Measurements from ENCODE around the gene CALR.
A peak's percentile ranks its signal among the peaks of the same experiment; 100 is the strongest.
"Not testable (repeated sequence)": the region's sequence is repeated elsewhere in the genome, so short reads cannot be mapped to it uniquely, and the experiment has no call there.

Gene CALR

DNA sequence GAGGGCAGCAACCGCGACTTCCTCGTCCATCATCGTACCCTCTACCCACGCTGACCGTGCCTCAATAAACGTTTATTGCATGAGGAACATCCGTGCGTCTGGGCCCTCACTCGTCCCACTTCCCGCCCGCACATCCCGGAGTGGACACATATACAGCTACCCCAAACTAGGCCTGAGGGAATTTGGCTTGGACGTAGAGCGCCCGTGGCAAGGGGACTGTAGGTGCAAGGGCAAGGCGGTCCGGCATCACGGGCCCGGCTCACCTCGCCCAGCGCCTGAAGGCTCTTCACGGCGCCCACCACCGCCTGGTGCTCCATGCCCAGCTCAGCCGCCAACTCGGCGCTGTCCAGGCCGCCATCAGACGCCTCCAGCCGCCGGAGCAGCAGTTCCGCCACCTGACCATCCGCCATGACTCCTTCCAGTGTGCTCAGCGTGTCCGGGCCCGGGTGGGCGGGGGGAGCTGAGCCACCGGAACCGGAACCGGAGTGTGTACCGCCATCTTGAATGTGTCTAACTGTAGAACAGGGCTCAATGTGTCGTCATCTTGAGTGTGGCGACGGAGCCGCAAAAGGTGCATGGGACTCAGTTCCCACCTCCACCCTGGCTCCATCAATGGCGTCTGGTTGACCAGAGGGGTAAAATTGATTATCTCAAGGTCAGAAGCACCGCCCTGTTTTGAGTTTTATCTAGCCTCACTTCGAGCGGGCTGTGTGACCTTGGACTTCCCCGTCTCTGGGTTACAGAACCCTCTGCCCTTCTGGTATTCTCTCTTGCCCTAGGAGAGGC is 4.9 kb upstream of the CALR start, which contains the start of gene FARSA:
Gene FARSA (minus strand): TSS at position 425 of the 786 bp plus-strand sequence. CDS start 15 bp downstream, at position 410.
- peak; percentile 73 to 90 for DNase-seq (ENCODE audit: low read depth in 1 of 2, low spot score in 1 of 2)

DNA sequence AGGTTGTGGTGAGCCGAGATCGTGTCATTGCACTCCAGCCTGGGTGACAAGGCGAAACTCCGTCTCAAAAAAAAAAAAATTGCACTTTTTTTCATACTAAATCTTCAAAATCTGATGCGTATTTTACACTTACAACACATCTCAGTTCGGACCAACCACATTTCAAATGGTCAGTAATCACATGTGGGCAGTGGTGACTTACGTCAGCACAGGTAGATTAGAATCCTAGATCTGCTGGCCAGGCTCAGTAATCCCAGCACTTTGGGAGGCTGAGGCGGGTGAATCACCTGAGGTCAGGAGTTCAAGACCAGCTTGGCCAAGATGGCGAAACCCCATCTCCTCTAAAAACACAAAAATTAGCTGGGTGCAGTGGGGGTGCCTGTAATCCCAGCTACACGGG is 3.3 kb upstream of the CALR start:
- DNase-seq (ENCODE audit: low read depth in 1 of 2, low spot score in 1 of 2) = no peak

DNA sequence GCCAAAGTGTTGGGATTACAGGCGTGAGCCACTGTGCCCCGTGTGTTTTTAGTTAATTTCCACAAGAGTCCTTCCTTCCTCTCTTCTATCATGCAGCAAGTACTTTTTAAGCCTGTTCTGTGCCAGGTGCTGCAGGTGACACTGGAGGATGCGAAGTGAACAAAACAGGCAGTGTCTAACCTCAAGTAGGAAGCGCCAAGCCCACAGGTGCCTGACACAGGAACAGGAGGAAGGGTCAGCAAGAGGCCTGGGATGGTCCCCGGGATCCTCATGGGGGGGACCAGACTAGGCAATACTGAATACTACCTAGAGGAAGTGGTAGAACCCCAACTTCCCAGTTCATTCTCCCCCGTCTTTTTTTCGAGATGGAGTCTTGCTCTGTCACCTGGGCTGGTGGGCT is 1.8 kb upstream of the CALR start:
- no peak for DNase-seq (ENCODE audit: low read depth in 1 of 2, low spot score in 1 of 2)

DNA sequence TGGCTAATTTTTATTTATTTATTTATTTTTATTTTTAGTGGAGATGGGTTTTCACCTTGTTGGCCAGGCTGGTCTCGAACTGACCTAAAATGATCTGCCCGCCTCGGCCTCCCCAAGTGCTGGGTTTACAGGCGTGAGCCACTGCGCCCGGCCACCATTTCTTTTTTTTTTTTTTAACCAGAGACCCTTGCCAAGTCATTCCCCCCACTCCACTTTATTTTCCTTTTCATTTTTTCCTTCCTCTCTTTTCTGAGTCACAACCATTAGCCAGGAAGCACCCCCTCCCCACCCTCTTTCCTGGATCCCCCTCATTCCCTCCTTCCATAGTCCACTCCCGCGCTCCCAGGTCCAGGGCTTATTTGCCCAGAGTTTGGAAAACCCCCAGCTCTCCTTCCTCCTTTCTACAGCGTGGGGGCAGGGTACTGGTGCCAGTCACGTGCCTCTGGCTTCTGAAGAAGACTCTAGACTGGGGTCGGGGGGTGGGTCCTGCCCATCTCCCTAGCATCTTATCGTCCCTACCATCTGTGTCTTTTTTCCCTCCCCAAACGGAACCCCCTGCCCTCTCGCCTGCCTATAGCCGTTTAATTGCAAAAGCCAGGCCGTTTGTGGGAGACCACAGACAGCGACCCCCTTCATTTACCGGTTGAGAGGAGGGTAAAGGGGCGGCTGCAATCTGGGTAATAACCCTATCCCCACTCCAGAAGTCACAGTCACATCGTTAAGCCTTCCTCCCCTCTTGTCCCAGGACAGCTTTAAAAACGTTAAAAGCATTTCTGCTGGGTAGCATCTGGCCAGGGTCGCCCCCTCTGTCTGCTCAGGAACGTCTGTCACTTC is 1.1 kb upstream of the CALR start:
- no peak for DNase-seq (ENCODE audit: low read depth in 1 of 2, low spot score in 1 of 2)

DNA sequence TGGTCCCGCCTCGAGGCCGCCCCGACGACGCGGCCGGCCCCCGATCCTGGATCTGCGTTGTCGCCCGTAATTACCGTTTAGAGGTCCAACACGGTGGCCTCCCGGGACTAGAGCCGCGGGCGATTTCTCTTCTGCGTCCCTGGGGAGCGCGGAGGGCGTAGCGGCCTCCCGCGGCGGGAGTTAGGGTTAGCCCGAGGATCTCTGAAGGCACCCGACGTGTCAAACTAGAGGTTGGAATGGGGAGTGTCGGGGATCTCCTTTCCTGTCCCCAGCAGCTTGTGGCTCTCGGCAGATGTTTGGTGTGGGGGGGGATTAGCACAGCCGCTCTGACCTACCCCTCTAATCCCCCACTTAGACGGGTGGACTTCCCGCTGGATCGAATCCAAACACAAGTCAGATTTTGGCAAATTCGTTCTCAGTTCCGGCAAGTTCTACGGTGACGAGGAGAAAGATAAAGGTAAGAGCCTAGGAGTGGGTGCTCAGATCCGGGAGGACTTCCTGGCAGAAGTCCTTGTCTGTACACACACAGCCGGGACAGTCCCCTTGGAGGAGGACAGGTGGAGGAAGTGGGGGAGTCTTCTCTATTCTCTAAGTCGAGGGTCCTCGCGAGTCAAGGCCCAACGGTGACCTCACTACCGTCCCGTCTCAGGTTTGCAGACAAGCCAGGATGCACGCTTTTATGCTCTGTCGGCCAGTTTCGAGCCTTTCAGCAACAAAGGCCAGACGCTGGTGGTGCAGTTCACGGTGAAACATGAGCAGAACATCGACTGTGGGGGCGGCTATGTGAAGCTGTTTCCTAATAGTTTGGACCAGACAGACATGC is 581 bp downstream of the CALR start:
- DNase-seq (ENCODE audit: low read depth in 1 of 2, low spot score in 1 of 2) = no peak

DNA sequence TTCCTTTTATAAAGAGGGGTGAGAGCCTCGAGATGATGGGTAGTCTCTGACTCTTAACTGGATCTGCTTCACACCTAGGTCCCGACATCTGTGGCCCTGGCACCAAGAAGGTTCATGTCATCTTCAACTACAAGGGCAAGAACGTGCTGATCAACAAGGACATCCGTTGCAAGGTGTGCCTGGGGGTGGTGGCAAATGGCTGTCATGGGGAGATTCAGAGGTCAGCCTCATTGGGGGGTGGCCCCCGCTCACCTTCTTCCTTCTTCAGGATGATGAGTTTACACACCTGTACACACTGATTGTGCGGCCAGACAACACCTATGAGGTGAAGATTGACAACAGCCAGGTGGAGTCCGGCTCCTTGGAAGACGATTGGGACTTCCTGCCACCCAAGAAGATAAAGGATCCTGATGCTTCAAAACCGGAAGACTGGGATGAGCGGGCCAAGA is 1.6 kb downstream of the CALR start:
- no peak for DNase-seq (ENCODE audit: low read depth in 1 of 2, low spot score in 1 of 2)

DNA sequence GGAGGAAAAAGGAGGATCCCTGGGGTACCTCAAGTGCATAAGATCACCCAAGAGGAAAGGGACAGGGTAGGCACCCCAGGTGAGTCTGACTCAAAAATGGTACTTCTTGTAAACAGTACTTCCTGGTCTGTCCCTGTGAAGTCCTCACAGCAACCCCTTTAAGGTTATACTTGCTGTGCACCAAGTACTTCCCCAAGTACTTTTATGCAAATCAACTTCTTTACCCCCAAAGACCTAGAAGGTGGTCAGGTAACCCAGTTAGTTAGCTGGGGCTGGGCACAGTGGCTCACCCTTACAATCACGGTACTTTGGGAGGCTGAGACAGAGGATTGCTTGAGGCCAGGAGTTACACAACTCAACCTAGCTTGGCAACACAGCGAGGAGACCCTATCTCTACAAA is 2.5 kb downstream of the CALR start:
- no peak for DNase-seq (ENCODE audit: low read depth in 1 of 2, low spot score in 1 of 2)

DNA sequence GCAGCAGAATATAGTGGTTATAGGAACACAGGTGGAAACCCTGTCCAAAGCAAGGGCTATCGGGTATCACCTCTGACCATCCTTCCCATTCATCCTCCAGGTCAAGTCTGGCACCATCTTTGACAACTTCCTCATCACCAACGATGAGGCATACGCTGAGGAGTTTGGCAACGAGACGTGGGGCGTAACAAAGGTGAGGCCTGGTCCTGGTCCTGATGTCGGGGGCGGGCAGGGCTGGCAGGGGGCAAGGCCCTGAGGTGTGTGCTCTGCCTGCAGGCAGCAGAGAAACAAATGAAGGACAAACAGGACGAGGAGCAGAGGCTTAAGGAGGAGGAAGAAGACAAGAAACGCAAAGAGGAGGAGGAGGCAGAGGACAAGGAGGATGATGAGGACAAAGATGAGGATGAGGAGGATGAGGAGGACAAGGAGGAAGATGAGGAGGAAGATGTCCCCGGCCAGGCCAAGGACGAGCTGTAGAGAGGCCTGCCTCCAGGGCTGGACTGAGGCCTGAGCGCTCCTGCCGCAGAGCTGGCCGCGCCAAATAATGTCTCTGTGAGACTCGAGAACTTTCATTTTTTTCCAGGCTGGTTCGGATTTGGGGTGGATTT is 5.1 kb downstream of the CALR start:
- DNase-seq (ENCODE audit: low read depth in 1 of 2, low spot score in 1 of 2) = no peak

DNA sequence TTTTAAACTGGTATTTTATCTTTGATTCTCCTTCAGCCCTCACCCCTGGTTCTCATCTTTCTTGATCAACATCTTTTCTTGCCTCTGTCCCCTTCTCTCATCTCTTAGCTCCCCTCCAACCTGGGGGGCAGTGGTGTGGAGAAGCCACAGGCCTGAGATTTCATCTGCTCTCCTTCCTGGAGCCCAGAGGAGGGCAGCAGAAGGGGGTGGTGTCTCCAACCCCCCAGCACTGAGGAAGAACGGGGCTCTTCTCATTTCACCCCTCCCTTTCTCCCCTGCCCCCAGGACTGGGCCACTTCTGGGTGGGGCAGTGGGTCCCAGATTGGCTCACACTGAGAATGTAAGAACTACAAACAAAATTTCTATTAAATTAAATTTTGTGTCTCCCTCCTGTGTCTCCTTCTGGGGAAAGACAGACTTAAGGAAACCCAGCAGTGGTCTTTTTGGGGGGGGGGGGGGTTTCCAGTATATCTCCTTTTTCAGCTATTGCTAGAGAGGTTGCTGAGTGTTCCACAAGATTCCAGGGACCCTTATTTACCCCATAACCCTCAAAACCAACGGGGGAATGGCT is 5.8 kb downstream of the CALR start:
- DNase-seq (ENCODE audit: low read depth in 1 of 2, low spot score in 1 of 2) = no peak

DNA sequence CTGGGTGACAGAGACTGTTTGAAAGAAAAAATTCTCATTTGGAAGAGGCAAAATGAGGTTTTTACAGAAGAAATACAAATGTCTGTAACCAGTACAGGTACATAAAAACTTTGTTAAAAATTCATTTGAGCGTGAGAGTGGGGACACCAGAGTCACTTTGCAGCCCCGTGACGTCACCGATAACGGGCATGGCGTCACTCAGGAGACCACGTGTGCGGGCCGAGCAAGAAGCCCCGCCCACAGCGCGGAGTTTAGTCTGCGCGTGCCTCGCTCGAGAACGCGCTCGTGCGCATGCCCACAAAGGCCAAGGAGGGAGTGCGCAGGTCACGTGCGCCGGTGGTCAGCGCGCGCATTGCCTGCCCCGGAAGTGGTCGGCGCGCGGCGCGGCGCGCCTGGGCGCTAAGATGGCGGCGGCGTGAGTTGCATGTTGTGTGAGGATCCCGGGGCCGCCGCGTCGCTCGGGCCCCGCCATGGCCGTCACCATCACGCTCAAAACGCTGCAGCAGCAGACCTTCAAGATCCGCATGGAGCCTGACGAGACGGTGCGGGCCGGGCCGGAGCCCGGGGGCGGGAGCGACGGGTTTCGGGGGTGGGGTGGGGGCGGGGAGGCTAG is 7.2 kb downstream of the CALR start, which contains the start of gene RAD23A:
Gene RAD23A (plus strand): TSS at position 384 of the 613 bp plus-strand sequence. CDS start 87 bp downstream, at position 471.
- DNase-seq (ENCODE audit: low read depth in 1 of 2, low spot score in 1 of 2) = peak; percentile 97

DNA sequence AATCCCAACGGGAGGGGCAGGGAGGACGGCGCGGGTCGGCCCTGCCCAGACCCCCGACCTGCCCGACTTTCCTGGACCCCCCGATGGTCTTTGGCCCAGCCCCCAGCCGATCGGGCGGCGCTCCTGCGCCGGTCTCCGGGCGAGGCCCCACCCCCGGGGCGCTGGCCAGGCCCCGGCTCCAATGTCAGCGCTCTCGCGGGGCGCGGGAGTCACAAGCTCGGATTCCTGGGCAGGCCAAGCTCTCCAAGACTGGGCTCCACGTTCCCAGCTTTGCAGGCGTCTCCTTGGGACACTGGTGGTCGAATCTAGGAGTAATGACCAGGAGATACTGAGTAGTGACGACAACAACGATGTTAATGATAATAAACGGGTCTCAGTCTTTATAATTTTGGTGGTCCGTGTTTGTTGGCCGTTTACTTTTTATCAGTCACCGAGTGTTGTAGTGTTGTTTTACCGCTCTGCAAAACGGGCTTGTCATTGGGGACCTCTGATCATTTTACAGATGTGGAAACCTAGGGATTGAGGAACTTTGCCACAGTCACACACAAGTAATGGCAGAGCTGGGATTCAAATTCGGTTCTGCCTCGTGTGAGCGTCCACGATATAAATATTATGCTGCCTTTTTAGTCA is 7.8 kb downstream of the CALR start:
- DNase-seq (ENCODE audit: low read depth in 1 of 2, low spot score in 1 of 2) = peak in 1 of 2 donors; percentile 34

DNA sequence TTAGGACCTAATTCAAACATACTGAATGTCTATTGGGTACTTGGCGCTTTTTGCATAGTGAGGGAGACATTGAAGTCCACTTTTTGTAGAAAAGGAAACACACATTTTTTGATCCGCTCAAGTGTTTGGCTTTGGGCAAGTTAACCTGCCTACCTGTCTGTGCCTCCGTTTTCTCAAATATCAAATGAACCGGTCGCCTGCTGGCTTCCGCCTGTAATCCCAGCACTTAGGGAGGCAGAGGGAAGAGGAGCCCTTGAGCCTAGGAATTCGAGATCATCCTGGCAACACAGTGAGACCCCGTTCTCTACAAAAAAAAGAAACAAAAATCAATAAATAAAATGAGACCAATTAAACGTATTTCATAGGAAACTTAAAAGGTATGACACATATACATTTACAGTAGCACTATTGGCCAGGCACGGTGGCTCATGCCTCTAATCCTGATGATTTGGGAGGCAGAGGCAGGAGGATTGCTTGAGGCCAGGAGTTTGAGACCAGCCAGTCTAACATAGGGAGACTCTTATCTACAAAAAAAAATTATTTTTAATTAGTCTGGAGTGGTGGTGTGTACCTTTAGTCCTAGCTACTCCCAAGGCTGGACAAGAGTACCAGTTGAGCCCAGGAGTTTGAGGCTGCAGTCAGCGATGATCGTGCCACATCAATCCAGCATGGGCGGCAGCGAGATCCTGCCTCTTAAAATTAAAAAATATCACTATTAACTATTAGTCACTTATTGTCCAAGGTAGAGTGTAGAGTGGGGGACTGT is 8.5 kb downstream of the CALR start:
- DNase-seq (ENCODE audit: low read depth in 1 of 2, low spot score in 1 of 2) = no peak

DNA sequence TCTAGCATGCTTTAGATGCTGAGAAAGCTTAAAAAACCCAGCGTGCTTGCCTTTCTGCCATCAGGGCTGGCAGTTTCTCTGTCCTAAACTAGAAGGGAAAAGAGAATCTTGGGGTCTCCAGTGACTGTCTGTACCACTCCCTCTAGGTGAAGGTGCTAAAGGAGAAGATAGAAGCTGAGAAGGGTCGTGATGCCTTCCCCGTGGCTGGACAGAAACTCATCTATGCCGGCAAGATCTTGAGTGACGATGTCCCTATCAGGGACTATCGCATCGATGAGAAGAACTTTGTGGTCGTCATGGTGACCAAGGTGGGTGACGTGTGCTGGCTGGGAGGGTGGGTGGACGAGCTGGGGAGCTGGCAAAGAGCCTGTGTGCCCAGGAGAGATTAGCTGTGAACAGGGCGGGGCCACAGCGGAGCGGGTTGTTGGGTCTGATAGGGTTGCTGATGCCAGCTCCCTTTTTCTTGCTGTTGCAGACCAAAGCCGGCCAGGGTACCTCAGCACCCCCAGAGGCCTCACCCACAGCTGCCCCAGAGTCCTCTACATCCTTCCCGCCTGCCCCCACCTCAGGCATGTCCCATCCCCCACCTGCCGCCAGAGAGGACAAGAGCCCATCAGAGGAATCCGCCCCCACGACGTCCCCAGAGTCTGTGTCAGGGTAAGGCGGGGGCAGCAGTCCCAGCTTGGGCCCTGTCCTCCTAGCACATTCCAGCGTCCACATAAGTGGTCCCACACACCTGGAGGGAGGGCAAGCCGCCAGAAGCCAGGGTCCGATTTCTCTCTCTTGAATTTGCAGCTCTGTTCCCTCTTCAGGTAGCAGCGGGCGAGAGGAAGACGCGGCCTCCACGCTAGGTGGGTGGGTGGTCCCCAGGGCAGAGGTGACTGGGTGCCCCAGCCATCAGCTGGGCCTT is 9.5 kb downstream of the CALR start:
- no peak for DNase-seq (ENCODE audit: low read depth in 1 of 2, low spot score in 1 of 2)

DNA sequence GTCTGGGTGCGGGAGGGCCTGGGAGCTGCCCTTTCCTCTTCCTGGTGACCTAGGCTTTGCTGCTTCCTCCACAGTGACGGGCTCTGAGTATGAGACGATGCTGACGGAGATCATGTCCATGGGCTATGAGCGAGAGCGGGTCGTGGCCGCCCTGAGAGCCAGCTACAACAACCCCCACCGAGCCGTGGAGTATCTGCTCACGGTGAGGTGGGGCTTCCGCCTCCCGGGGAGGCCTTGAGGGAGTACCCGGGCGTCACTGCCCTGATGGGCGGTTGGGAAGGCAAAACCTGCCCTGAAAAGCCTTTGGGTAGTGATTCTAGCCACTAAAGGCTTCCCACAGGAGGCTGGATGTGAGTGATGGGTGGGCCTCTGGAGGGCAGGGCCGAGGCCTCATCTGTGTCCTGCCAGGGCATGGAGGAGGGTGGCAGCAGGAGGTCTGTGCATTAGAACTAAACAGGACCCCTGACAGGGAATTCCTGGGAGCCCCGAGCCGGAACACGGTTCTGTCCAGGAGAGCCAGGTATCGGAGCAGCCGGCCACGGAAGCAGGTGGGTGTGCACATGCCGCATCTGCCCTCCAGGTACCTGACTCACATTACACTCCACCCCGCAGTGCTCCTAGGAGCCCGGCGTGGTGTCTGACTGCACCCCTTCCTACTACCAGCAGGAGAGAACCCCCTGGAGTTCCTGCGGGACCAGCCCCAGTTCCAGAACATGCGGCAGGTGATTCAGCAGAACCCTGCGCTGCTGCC is 10.4 kb downstream of the CALR start:
- DNase-seq (ENCODE audit: low read depth in 1 of 2, low spot score in 1 of 2) = no peak

DNA sequence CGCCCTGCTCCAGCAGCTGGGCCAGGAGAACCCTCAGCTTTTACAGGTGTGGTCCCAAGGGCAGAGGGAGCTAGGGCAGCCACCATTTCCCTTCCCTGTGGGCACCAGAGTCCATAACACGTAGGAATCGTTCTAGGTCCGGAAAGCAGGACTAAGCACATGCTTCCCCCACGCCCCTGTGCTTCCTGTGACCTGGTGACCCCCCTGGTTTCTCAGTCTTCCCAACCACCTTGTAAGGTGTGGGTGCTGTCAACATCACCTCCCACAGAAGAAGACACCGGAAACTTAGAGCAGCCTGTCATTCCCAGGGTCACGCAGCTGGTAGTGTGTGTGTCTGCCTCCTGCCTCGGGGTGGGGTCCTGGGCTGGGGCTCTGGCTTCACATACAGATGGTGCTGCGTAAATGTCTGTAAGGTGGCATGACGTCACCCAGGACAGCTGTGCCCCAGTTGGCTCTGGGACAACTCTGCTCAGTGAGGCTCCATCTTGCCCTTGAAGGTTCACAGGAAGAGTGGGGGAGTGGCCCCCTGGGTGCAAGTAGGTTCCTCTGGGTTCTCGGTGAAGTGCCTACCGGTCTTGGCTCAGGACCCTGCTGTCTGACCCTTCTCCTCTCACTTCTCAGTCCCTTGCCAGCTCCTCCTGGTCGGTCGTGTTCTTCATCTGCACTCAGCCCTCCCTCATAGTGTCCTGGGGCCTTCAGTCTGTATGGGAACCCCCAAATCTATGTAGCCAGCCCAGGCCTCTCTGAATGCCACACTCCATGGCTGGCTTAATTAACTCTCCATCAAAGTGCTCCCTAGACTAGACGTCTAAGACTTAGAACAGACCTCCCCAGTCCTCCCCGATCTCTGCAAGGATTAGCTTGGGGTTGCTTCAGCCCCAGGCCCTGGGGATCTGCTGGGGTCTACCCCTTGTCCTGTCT is 11.2 kb downstream of the CALR start:
- DNase-seq (ENCODE audit: low read depth in 1 of 2, low spot score in 1 of 2) = no peak

DNA sequence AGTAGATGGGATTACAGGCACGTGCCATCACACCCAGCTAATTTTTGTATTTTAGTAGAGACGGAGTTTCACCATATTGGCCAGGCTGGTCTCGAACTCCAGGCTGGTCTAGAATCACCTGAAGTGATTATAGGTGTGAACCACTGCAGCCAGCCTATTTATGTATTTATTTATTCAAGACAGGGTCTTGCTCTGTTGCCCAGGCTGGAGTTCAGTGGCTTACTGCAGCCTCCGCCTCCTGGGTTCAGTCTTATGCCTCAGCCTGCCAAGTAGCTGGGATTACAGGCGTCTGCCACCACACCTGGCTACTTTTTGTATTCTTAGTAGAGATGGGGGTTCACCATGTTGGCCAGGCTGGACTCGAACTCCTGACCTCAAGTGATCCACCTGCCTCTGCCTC is 13.6 kb downstream of the CALR start:
- DNase-seq (ENCODE audit: low read depth in 1 of 2, low spot score in 1 of 2) = not testable (repeated sequence)

Measured in activated CD4-positive, alpha-beta T cell treated with anti-CD3 and anti-CD28 coated beads, Interleukin-2, amount 50 U/mL, for 24 hours (primary cell).